SU-DHL-6 (cell line): Measurements from ENCODE around the gene CPSF2.

ENCODE experiments used
- CTCF ChIP-seq: fragments of 200-600 bp; sonication (generic); IDR thresholded peaks from one replicate; pipeline ENCODE4 v1.5.1; 2017; ENCODE audit warnings: antibody characterized with exemption, mild to moderate bottlenecking, low read length, moderate library complexity; ENCODE audit not compliant: insufficient read depth, poor library complexity, severe bottlenecking
- EZH2phosphoT487 ChIP-seq: fragments of 200-600 bp; sonication (generic), shearing (Covaris generic); conservative IDR thresholded peaks from 2 replicates; pipeline ENCODE4 v1.6.1; 2018; ENCODE audit warnings: mild to moderate bottlenecking, antibody characterized with exemption, low read length, moderate library complexity, mixed read lengths

- no peak for TF ChIP-seq CTCF
- TF ChIP-seq EZH2phosphoT487, result no peak
Observed at GRCh38 chr14:92160619-92161018, 38.9 kb downstream of the CPSF2 start.
